NCI-H446 (cell line): ENCODE results near the gene BLOC1S3.
"Not testable (repeated sequence)": the region's sequence is repeated elsewhere in the genome, so short reads cannot be mapped to it uniquely, and the experiment has no call there.

Experiments used
- DNase-seq, 2 experiments: peaks; one replicate each; lab custom pipeline; 2025; lab: John Stamatoyannopoulos, UW

Gene BLOC1S3

GRCh38 chr19:45223879-45224278 lies 45.3 kb downstream of the BLOC1S3 start:
- no peak for DNase-seq

GRCh38 chr19:45224645-45225044 lies 46.1 kb downstream of the BLOC1S3 start:
- no peak for DNase-seq

- DNase-seq: not testable (repeated sequence)
These were observed 50.5 kb downstream of the BLOC1S3 start for GRCh38 chr19:45229056-45229455.
